Hepatocyte (in vitro differentiated cells): Measurements from ENCODE around the gene CCDC183.

Source experiments
- CTCF ChIP-seq: fragments of 200-600 bp; sonication (generic); IDR thresholded peaks from 2 replicates; pipeline ENCODE4 v1.5.1; 2016; ENCODE audit warnings: antibody characterized with exemption, mild to moderate bottlenecking; ENCODE audit not compliant: poor library complexity
- EZH2 ChIP-seq: fragments of 200-600 bp; sonication (generic); IDR thresholded peaks from 2 replicates; pipeline ENCODE4 v1.6.1; 2016; ENCODE audit warnings: antibody characterized with exemption, mild to moderate bottlenecking, borderline replicate concordance
- EZH2phosphoT487 ChIP-seq: fragments of 200-600 bp; sonication (generic); IDR thresholded peaks from one replicate; pipeline ENCODE4 v1.6.1; 2018; ENCODE audit warnings: antibody characterized with exemption, mild to moderate bottlenecking, low read depth, moderate library complexity; ENCODE audit not compliant: unreplicated experiment, severe bottlenecking

DNA sequence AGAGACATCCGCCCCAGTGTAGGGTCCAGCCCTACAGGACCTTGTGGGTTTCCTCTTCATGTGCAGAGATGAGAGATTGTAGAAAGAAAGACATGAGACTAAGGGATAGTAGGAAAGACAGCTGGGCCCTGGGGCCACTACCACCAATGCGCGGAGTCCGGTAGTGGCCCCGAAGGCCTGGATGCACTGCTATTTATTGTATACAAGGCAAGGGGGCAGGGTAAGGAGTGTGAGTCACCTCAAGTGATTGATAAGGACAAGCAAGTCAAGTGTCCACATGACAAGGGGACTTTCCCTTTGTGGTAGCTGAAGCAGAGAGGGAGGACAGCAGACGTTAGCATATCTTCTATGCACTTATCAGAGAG is 11.2 kb upstream of the CCDC183 start:
- TF ChIP-seq EZH2: no peak
- no peak for TF ChIP-seq CTCF
- no peak for TF ChIP-seq EZH2phosphoT487
